ENCODE data around the gene LCAT.

DNA sequence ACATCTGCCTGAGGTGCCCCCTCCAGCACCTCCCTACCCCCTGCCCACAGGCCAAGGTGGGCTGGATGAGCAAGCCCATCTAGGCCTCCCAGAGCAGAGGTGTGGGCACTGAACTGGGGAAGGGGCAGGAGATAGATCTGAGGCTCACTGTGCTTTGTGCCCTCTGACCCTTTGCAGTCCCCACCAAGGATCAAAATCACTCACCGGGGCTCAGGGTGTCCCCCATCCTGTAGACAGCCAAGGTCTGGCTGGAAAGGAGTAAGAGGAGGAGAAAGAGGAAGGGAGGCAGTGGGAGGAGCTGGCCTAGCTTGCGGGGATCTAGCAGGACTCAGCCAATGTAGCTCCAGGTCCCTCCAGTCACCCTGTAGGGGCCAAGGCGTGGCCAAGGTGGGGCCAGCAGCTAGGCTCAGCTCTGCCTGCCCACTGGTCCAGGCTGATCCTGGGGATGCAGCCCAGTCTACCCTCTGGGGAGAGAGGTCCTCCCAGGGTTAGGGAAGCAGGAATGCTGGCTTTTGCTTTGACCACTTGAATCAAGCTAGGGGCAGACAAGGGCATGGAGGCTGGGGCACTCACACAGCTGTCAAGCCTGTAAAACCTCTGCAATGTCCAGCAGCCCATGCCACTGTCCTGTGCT lies 22.7 kb upstream of the LCAT start:
- TF ChIP-seq, protein P1, sequence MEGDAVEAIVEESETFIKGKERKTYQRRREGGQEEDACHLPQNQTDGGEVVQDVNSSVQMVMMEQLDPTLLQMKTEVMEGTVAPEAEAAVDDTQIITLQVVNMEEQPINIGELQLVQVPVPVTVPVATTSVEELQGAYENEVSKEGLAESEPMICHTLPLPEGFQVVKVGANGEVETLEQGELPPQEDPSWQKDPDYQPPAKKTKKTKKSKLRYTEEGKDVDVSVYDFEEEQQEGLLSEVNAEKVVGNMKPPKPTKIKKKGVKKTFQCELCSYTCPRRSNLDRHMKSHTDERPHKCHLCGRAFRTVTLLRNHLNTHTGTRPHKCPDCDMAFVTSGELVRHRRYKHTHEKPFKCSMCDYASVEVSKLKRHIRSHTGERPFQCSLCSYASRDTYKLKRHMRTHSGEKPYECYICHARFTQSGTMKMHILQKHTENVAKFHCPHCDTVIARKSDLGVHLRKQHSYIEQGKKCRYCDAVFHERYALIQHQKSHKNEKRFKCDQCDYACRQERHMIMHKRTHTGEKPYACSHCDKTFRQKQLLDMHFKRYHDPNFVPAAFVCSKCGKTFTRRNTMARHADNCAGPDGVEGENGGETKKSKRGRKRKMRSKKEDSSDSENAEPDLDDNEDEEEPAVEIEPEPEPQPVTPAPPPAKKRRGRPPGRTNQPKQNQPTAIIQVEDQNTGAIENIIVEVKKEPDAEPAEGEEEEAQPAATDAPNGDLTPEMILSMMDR (IDR thresholded peaks at IDR 0.05): no peak
- TF ChIP-seq POLR2A (IDR thresholded peaks at IDR 0.05; ENCODE audit: low read depth) (no peak), POLR2AphosphoS5 (IDR thresholded peaks at IDR 0.05) (peak; percentile 24 to 48)

Data from esophagus muscularis mucosa (tissue), 3 donors.